ENCODE data around the gene CYP3A7.

DNA sequence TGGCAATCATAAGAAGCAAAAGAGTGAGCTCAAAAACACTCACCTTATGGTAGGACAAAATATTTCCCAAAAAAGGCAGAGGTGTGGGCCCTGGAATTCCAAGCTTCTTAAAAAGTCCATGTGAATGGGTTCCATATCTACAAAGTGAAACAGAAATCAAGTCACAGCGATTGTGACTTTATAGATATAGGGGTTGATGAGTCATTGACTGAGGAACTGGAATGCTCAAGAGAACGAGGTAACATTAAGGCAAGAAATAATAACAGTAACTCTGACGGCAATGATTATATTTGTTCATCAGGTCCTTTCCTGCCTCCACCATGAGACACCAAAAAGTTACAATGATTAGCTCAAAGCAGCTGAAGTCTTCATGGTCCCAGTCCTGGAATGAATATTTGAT is 45.0 kb upstream of the CYP3A7 start:
- TF ChIP-seq ZFX (CRISPR knock-in tag; IDR thresholded peaks at IDR 0.05; ENCODE audit: low read depth) (no peak), EHMT2 (IDR thresholded peaks at IDR 0.05; ENCODE audit: borderline replicate concordance, low read depth, low read length) (no peak)
- TF ChIP-seq, protein P1, sequence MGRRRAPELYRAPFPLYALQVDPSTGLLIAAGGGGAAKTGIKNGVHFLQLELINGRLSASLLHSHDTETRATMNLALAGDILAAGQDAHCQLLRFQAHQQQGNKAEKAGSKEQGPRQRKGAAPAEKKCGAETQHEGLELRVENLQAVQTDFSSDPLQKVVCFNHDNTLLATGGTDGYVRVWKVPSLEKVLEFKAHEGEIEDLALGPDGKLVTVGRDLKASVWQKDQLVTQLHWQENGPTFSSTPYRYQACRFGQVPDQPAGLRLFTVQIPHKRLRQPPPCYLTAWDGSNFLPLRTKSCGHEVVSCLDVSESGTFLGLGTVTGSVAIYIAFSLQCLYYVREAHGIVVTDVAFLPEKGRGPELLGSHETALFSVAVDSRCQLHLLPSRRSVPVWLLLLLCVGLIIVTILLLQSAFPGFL (CRISPR knock-in tag; IDR thresholded peaks at IDR 0.05) = no peak
- TF ChIP-seq, protein P2, sequence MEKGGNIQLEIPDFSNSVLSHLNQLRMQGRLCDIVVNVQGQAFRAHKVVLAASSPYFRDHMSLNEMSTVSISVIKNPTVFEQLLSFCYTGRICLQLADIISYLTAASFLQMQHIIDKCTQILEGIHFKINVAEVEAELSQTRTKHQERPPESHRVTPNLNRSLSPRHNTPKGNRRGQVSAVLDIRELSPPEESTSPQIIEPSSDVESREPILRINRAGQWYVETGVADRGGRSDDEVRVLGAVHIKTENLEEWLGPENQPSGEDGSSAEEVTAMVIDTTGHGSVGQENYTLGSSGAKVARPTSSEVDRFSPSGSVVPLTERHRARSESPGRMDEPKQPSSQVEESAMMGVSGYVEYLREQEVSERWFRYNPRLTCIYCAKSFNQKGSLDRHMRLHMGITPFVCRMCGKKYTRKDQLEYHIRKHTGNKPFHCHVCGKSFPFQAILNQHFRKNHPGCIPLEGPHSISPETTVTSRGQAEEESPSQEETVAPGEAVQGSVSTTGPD (CRISPR knock-in tag; IDR thresholded peaks at IDR 0.05) = no peak
- TF ChIP-seq, protein P3, sequence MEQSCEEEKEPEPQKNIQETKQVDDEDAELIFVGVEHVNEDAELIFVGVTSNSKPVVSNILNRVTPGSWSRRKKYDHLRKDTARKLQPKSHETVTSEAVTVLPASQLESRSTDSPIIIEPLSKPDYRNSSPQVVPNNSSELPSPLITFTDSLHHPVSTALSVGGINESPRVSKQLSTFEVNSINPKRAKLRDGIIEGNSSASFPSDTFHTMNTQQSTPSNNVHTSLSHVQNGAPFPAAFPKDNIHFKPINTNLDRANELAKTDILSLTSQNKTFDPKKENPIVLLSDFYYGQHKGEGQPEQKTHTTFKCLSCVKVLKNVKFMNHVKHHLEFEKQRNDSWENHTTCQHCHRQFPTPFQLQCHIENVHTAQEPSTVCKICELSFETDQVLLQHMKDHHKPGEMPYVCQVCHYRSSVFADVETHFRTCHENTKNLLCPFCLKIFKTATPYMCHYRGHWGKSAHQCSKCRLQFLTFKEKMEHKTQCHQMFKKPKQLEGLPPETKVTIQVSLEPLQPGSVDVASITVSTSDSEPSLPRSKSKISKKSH (CRISPR knock-in tag; IDR thresholded peaks at IDR 0.05; ENCODE audit: borderline replicate concordance) = no peak
- TF ChIP-seq, protein P4, sequence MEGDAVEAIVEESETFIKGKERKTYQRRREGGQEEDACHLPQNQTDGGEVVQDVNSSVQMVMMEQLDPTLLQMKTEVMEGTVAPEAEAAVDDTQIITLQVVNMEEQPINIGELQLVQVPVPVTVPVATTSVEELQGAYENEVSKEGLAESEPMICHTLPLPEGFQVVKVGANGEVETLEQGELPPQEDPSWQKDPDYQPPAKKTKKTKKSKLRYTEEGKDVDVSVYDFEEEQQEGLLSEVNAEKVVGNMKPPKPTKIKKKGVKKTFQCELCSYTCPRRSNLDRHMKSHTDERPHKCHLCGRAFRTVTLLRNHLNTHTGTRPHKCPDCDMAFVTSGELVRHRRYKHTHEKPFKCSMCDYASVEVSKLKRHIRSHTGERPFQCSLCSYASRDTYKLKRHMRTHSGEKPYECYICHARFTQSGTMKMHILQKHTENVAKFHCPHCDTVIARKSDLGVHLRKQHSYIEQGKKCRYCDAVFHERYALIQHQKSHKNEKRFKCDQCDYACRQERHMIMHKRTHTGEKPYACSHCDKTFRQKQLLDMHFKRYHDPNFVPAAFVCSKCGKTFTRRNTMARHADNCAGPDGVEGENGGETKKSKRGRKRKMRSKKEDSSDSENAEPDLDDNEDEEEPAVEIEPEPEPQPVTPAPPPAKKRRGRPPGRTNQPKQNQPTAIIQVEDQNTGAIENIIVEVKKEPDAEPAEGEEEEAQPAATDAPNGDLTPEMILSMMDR (CRISPR knock-in tag; IDR thresholded peaks at IDR 0.05) = no peak
